Esophagus (tissue), 2 donors: Measurements from ENCODE around the gene PREX1. TPM values are rescaled to one million over a fixed set of nuclear protein-coding genes. Genes with fewer than 3 reads are reported as not detected.

Experiments
- H3K27ac ChIP-seq, 2 donors: one replicate each; pipeline ENCODE4 v1.5.1; 2013; ENCODE audit warnings: low read depth in 2 of 2, mild to moderate bottlenecking in 2 of 2, inconsistent platforms in 1 of 2, low read length in 1 of 2, moderate library complexity in 1 of 2
- H3K27me3 ChIP-seq, 2 donors: one replicate each; pipeline ENCODE4 v1.6.1; 2013; ENCODE audit warnings: low read length in 2 of 2, control low read depth in 1 of 2, mild to moderate bottlenecking in 1 of 2; ENCODE audit not compliant: insufficient read depth in 2 of 2, control insufficient read depth in 1 of 2
- H3K36me3 ChIP-seq, 2 donors: one replicate each; pipeline ENCODE4 v1.6.1; 2013; ENCODE audit warnings: low read length in 1 of 2; ENCODE audit not compliant: control insufficient read depth in 2 of 2, insufficient read depth in 2 of 2
- H3K4me1 ChIP-seq, 2 donors: one replicate each; pipeline ENCODE4 v1.6.1; 2013; ENCODE audit warnings: low read length in 1 of 2; ENCODE audit not compliant: control insufficient read depth in 2 of 2, insufficient read depth in 2 of 2
- H3K4me3 ChIP-seq, 2 donors: one replicate each; pipeline ENCODE4 v1.5.1; 2013; ENCODE audit warnings: low read length in 2 of 2, mild to moderate bottlenecking in 2 of 2, low read depth in 1 of 2, moderate library complexity in 1 of 2
- H3K9me3 ChIP-seq, 2 donors: one replicate each; pipeline ENCODE4 v1.6.1; 2013; ENCODE audit warnings: mild to moderate bottlenecking in 2 of 2, low read depth in 1 of 2, low read length in 1 of 2, moderate library complexity in 1 of 2; ENCODE audit not compliant: control insufficient read depth in 2 of 2, insufficient read depth in 1 of 2
- WGBS, 2 donors: extraction: QIAGEN DNeasy Blood & Tissue Kit; methylation state at CpG; one replicate each; pipeline ENCODE4 v1.1.7; 2013; 5-methylcytosine and 5-hydroxymethylcytosine counted together
- polyA plus RNA-seq, 2 donors: library from polyadenylated mRNA; stranded (reverse); fragments of 200-250 nt; gene quantifications; one replicate each; pipeline ENCODE4 v1.2.3, GENCODE V29; 2013
- donor health status: healthy with polysubstance abuse.
- donor health status: Bipolar disorder and iron deficiency.

The PREX1 gene
- polyA plus RNA-seq, 2 donors, result 2.5 to 3.0 TPM

DNA sequence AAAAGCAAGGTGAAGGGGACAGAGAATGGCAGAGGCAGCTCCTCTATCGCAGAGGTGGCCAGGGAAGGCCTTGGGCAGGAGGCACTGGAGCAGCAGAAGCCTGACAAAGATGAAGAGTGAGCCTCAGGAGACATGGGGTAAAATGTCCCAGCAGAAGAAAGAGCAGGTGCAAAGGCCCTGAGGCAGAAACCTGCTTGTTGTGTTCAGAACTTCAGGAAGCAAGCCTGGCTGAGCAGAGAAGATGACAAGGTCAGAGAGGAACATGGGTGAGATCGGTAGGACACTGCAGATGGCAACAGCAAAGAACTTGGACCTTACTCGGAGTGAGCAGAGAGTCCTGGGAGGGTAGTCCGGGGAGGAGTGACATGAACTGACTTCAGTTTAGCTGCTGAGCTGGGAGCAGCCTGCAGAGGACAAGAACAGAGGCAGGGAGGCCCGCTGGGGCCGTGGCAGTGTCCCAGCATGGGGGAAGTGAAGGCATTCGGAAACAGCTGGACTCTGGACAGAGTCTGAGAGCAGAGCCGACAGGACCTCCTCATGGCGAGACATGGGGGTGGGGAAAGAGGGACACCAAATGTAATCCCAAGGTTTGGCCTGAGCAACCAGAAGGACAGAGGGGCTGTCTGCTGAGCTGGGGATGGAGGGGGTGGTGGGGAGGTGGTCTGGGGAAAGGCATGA is 106.3 kb downstream of the PREX1 start:
- 83 to 85% methylated on average over 9 of the region's 9 CpGs for WGBS, 2 donors
- no peaks in the 10 kb centered on the region for H3K27me3 ChIP-seq
- peaks cover 0 to 4% of the 10 kb centered on the region in 2 donors for H3K36me3 ChIP-seq
- H3K27ac ChIP-seq, result peak overlapping the region; percentile 7 to 25
- peaks cover 0 to 6% of the 10 kb centered on the region in 2 donors for H3K4me1 ChIP-seq
- peaks cover 0 to 4% of the 10 kb centered on the region in 2 donors for H3K9me3 ChIP-seq
- H3K4me3 ChIP-seq, result no peak overlapping the region

DNA sequence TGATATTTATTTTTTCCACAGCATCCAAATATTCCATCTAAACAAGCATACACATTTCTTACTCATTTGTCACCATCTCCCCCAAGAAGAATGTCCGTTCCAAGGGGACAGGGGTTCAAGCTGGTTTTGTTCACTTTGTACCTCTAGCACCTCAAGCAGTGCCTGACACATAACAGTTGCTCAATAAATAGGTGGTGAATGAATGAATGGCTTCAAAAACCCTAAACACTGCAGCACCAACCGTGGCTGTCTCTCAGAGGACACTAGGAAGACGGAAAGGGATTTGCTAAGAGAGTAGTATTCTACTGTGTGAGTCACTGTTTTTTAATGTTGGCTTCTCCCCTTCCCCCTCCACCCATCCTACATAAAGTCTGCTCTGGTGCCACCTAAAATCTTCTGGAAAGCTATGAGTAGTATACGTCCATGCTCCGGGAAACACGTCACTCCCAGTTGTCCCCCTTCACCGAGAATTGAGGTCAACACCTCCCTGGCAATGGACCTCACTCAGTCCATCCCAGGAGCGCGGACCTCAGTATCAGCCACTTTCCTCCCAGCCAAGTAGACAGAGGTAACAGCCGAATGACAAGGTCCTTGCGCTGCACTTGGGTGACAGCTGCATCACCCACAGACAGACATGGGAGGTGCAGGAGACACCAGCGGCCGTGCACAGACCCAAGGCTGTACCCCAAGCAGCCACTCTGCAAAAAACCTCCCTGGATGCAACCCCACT is 107.4 kb downstream of the PREX1 start:
- Histone ChIP-seq H3K36me3 (no peaks in the 10 kb centered on the region), H3K27me3 (no peaks in the 10 kb centered on the region), H3K27ac (no peak overlapping the region), H3K4me3 (no peak overlapping the region), H3K4me1 (peaks cover 0 to 3% of the 10 kb centered on the region in 2 donors), H3K9me3 (peaks cover 0 to 4% of the 10 kb centered on the region in 2 donors)
- 86% methylated on average over 13 of the region's 13 CpGs for WGBS, 2 donors

DNA sequence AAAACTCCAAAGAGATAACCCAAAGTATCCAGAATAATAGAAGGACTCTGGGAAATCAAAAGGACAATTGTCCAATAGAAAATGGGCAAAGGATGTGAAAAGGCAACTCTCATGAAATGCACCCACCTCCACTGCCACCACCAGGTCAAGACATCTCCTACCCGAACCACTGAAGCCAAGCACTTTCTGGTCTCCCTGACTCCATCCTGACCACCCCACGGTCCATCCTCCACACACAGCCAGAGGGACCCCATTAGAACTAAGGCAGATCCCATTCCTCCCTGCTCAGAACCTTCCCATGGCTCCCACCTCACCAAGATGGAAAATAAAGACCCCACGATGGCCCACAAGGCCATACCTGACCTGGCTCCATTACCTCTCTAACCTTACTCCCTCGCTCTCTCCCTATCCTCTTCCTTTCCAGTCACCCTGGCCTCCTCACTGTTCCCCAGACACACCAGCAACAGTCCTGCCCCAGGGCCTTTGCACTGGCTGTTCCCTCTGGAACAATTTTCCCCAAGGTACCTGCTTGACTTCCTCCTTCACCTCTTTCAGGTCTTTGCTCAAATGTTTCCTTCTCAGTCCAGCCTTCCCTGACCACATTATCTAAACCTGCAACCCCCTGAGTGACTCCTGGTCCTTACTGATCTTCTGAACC is 108.1 kb downstream of the PREX1 start:
- no peak overlapping the region for H3K4me3 ChIP-seq
- no peaks in the 10 kb centered on the region for H3K27me3 ChIP-seq
- H3K4me1 ChIP-seq, result peaks cover 0 to 3% of the 10 kb centered on the region in 2 donors
- no peaks in the 10 kb centered on the region for H3K36me3 ChIP-seq
- H3K9me3 ChIP-seq, result peaks cover 0 to 4% of the 10 kb centered on the region in 2 donors
- H3K27ac ChIP-seq, result peak overlapping the region in 1 of 2 donors; percentile 6
- 86 to 88% methylated on average over 4 of the region's 4 CpGs for WGBS, 2 donors

DNA sequence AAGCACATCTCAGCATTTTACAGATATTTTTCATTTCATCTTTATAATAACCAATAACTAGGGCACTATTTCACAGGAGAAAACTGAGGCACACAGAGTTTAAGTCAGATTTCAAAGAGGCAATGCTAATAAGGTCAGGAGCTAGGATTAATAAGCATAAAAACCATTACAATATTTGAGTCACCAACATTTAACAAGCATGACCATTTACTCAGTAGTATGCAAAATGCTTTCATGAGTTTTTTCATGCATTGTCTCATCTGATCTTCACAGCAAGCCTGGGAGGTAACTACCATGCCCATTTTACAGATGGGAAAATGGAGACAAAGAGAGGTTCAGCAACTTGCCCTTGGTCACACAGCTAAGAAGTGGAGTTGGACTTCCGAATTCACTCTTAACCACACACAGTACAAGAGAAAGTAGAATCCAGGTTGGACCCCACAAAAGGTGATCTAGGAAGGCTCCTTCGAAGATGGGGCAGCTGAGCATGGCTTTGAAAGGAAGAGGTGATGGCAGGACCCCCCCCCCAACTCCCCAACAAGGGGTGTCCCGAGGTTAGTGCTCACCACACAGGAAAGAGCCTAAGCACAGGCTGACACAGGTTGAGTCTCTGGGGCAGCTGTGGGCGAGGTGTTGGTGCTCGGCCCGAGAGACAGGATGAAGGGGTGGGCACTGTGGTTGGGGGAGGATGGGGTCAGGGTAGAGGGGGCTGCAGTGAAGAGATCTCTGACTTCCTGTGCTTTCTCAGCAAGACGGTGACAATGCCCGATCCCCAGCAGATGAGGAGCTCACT is 108.8 kb downstream of the PREX1 start:
- Histone ChIP-seq H3K4me3 (no peak overlapping the region), H3K4me1 (peaks cover 0 to 3% of the 10 kb centered on the region in 2 donors), H3K27ac (no peak overlapping the region), H3K27me3 (no peaks in the 10 kb centered on the region), H3K36me3 (no peaks in the 10 kb centered on the region), H3K9me3 (peaks cover 0 to 4% of the 10 kb centered on the region in 2 donors)
- WGBS, 2 donors, result 75 to 78% methylated on average over 8 of the region's 8 CpGs

DNA sequence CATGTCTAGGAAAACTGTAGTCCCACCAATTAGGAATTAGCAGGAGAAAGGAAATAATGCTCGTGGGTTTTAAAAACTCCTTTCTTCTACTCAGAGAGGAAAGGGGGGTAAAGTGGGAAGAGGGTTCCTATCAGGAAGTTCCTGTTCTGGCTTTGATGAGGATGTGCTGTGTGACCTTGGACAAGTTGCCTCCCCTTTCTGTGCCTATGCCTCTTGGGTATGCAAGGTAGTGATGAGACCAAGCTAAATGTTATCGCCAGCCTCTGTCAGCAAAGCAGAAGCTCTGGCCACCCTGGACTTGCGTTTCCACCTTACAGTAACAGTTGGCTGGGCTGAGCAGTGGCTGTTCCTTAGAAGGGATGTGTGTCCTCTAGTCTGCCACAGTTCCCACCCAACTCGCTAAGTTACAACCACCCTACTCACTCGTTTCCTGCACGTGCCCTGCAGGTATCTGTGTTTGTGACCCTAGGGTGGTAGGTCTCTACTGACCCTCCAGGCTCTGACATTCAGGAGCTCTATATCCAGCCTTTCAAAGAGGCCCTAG is 110.0 kb downstream of the PREX1 start:
- H3K4me1 ChIP-seq, result peaks cover 0 to 3% of the 10 kb centered on the region in 2 donors
- peaks cover 0 to 4% of the 10 kb centered on the region in 2 donors for H3K9me3 ChIP-seq
- no peak overlapping the region for H3K27ac ChIP-seq
- H3K36me3 ChIP-seq, result no peaks in the 10 kb centered on the region
- 62 to 71% methylated on average over 5 to 6 of the region's 6 CpGs for WGBS, 2 donors
- no peak overlapping the region for H3K4me3 ChIP-seq
- H3K27me3 ChIP-seq, result no peaks in the 10 kb centered on the region

DNA sequence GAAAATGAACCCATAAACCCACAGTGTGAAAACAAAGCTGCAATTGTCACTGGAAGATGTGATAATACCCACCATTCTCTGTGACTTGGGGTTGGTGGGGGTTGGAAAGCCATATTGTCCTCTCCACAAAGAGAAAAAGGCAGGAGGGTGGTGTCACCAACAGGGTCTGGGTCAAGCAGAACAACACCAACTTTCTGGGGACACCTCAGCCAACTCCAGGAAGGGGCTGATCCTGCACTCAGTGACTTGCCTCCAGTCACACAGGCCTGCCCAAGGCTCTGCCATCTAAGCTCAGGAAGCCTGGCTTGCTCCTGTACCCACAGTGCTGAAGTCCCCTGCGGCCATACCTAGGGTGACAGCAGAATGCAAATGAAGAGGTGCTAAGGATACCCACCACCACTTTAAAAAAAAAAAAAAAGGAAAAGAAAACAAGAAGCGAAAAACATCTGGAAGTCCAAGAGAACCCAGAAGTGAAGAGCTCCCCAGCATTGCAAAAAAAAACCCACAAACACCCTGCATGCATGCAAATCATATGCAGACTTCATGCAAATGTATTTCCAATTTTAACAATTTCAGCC is 110.6 kb downstream of the PREX1 start:
- H3K4me1 ChIP-seq, result peaks cover 0 to 3% of the 10 kb centered on the region in 2 donors

DNA sequence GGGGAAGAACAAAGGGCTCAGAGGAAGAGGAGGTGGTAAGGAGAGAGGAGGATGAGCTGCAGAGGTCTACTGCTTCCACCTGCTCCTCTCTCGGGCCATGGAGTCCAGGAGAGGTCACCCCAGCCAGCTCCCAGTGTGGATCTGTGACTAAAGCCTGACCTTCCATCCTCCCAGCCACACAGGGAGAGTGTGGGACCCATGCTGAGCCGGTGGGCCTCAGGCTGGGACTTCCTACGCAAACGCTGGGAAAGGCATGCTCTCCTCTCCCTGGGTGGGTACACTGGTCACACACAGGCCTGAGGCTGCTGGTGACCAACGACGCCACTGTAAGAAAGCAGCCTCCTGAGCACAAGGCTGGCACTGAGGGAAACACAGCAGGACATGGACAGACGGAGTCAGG is 111.3 kb downstream of the PREX1 start:
- Histone ChIP-seq H3K27me3 (no peaks in the 10 kb centered on the region), H3K4me3 (no peak overlapping the region), H3K9me3 (peaks cover 0 to 4% of the 10 kb centered on the region in 2 donors), H3K4me1 (peaks cover 0 to 3% of the 10 kb centered on the region in 2 donors), H3K36me3 (no peaks in the 10 kb centered on the region), H3K27ac (peak overlapping the region in 1 of 2 donors; percentile 26)
- 88 to 89% methylated on average over 7 of the region's 7 CpGs for WGBS, 2 donors

More for the DNA sequence above, 110.6 kb downstream of the PREX1 start:
- H3K9me3 ChIP-seq, result peaks cover 0 to 4% of the 10 kb centered on the region in 2 donors
- no peaks in the 10 kb centered on the region for H3K36me3 ChIP-seq
- no peak overlapping the region for H3K4me3 ChIP-seq
- H3K27ac ChIP-seq, result no peak overlapping the region
- 68 to 83% methylated on average over 2 of the region's 2 CpGs for WGBS, 2 donors
- no peaks in the 10 kb centered on the region for H3K27me3 ChIP-seq

DNA sequence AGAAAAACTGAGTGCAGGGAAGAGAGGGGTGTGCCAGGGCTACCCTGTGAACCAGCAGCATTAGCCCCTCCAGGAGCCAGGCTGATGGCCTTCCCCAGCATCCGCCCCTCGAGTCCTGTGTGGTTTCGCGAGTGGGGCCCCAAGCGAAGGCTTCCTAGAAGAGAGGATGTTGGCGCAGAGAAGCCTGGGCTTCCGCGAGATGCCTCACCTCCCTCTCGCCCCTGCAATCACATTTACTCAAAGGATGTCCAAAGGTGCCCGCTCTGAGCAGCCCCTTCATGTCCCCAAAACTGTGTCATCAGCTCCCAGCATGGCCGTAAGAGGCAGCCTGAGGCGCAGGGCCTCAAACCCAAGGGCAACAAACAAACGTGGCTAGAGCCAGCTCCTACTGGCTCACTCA is 111.7 kb downstream of the PREX1 start:
- Histone ChIP-seq H3K4me1 (peaks cover 0 to 3% of the 10 kb centered on the region in 2 donors), H3K27me3 (no peaks in the 10 kb centered on the region), H3K4me3 (no peak overlapping the region), H3K36me3 (no peaks in the 10 kb centered on the region), H3K9me3 (peaks cover 0 to 4% of the 10 kb centered on the region in 2 donors), H3K27ac (peak overlapping the region in 1 of 2 donors; percentile 26)
- WGBS, 2 donors, result 74 to 82% methylated on average over 13 of the region's 13 CpGs
